ENCODE measurements around the gene PTGDR2.

DNA sequence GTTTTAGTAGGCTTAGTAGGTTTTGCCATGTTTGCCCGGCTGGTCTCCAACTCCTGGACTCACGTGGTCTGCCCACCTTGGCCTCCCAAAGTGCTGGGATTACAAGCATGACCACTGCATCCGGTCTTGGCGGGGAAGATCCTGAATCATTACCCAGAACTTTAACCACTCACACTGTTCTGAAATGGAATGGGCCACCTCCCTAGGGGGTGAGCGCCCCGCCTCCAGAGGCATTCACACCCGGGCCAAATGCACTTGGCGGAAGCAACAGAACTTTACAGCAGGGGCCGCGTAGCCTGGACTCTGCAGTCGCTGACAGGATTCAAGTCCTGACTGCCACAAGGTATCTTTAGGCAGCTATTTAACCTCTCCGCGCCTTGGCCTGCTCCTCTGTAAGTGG lies 8.5 kb downstream of the PTGDR2 start:
- TF ChIP-seq, protein P1, sequence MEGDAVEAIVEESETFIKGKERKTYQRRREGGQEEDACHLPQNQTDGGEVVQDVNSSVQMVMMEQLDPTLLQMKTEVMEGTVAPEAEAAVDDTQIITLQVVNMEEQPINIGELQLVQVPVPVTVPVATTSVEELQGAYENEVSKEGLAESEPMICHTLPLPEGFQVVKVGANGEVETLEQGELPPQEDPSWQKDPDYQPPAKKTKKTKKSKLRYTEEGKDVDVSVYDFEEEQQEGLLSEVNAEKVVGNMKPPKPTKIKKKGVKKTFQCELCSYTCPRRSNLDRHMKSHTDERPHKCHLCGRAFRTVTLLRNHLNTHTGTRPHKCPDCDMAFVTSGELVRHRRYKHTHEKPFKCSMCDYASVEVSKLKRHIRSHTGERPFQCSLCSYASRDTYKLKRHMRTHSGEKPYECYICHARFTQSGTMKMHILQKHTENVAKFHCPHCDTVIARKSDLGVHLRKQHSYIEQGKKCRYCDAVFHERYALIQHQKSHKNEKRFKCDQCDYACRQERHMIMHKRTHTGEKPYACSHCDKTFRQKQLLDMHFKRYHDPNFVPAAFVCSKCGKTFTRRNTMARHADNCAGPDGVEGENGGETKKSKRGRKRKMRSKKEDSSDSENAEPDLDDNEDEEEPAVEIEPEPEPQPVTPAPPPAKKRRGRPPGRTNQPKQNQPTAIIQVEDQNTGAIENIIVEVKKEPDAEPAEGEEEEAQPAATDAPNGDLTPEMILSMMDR (IDR thresholded peaks at IDR 0.05): no peak
- TF ChIP-seq POLR2A (IDR thresholded peaks at IDR 0.05) (no peak), POLR2AphosphoS5 (IDR thresholded peaks at IDR 0.05) (no peak)

Data from breast epithelium (tissue), 3 donors.